Measurements from ENCODE around the gene MAP3K6.

- TF ChIP-seq CTCF (IDR thresholded peaks at IDR 0.05; ENCODE audit: low read length) = no peak
- TF ChIP-seq EZH2phosphoT487 (IDR thresholded peaks at IDR 0.05; ENCODE audit: low read length) = no peak
- TF ChIP-seq EZH2 (optimal IDR thresholded peaks at IDR 0.05; ENCODE audit: low read depth, low read length) = no peak
Measured at GRCh38 chr1:27331922-27332321, 34.8 kb downstream of the MAP3K6 start.

All from MM.1S (cell line).